Muscle of leg (tissue), 11 donors: ENCODE data around the gene S100A3. TPM values are rescaled to one million over a fixed set of nuclear protein-coding genes. Genes with fewer than 3 reads are reported as not detected.

Experiments
- DNase-seq: peaks from one replicate; pipeline ENCODE4 v3.0.0; 2013
- H3K27ac ChIP-seq: one replicate; pipeline ENCODE4 v1.5.1; 2013; ENCODE audit warnings: mild to moderate bottlenecking, low read length, control low read depth
- H3K27me3 ChIP-seq: one replicate; pipeline ENCODE4 v1.6.1; 2013; ENCODE audit warnings: low read length; ENCODE audit not compliant: control insufficient read depth, insufficient read depth
- H3K36me3 ChIP-seq: one replicate; pipeline ENCODE4 v1.6.1; 2013; ENCODE audit warnings: low read length; ENCODE audit not compliant: control insufficient read depth, insufficient read depth
- H3K4me1 ChIP-seq: one replicate; pipeline ENCODE4 v1.6.1; 2013; ENCODE audit warnings: low read length; ENCODE audit not compliant: control insufficient read depth, insufficient read depth
- H3K4me3 ChIP-seq: one replicate; pipeline ENCODE4 v1.5.1; 2013; ENCODE audit warnings: low read length, control low read depth
- H3K9me3 ChIP-seq: replicated peaks from 2 replicates; pipeline ENCODE4 v1.6.1; 2013; ENCODE audit warnings: low read depth, low read length; ENCODE audit not compliant: control insufficient read depth
- WGBS: methylation state at CpG from one replicate; pipeline ENCODE4 v1.1.5; 2013; ENCODE audit warnings: missing lambda C conversion rate; ENCODE audit not compliant: insufficient coverage; 5-methylcytosine and 5-hydroxymethylcytosine counted together
- polyA plus RNA-seq, 8 donors: library from polyadenylated mRNA; unstranded; fragments of 120-200 nt; gene quantifications; one replicate each; pipeline versions ENCODE4 v1.2.1 to v1.2.3, GENCODE V29; 2013; ENCODE audit warnings: inconsistent platforms in 1 of 8, low replicate concordance in 1 of 8; ENCODE audit not compliant: insufficient read length in 8 of 8, insufficient read depth in 1 of 8
- total RNA-seq: library from RNA; stranded (reverse); fragments of 120-200 nt; gene quantifications from one replicate; pipeline ENCODE4 v1.2.4, GENCODE V29; 2013

The S100A3 gene
- total and polyA plus RNA-seq, 9 donors: 0.30 to 1.4 (median 0.66) TPM

GRCh38 chr1:153550398-153550758, 1.3 kb upstream of the S100A3 start:
- Histone ChIP-seq H3K27ac (no peak overlapping the region), H3K4me3 (no peak overlapping the region), H3K27me3 (no peaks in the 10 kb centered on the region), H3K9me3 (no peaks in the 10 kb centered on the region), H3K36me3 (no peaks in the 10 kb centered on the region), H3K4me1 (peaks cover 71% of the 10 kb centered on the region)
- 29% methylated on average over 1 of the region's 4 CpGs for WGBS
- no peak for DNase-seq

- DNase-seq: no peak
- WGBS: 44% methylated on average over 4 of the region's 6 CpGs
- Histone ChIP-seq H3K27me3 (no peaks in the 10 kb centered on the region), H3K9me3 (no peaks in the 10 kb centered on the region), H3K4me1 (peaks cover 75% of the 10 kb centered on the region), H3K4me3 (no peak overlapping the region), H3K27ac (peak overlapping the region; percentile 2), H3K36me3 (no peaks in the 10 kb centered on the region)
These were observed 811 bp upstream of the S100A3 start for GRCh38 chr1:153549741-153550397.

DNA sequence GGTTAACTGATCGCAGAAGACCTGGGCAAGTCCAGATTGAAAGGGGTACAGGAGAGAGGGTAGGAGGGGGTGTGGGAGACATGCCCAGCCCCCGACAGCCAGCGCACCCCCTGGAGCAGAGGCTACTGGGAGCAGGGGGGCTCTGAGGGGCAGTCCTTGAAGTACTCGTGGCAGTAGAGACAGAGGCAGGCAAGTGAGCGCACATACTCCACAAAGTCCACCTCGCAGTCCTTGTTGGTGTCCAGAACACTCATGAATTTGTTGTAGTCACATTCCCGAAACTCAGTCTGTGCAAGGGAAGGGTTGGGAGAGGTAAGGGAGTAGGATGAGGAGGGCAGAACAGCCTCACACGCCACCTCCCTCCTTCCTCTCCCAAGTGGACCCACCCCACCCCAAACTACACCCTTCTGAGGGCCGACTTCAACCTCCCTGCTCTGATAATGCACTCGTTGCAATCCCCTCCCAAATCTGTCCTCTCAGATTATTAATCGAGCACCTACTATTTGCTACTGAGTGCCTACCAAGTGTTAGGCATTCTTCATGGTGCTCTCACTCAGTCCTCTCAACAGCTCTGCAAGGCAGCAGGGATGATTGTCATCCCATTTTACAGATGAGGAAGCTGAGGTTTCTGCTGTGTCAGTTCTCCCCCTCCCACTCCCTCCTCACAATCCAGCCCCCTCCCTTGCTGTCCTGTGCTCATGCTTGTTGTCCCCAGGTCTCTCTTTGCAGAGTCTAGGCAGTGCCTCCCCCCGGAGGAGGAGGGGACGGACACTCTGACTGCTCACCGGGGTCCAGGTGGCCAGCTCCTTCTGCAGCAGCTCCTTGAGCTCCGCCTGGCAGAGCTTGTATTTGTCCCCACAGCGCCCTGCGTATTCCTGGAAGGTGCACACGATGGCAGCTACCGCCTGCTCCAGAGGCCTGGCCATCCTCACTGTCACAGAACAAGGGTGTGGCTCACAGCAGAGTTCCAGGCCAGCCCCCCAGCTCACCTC, 1.2 kb downstream of the S100A3 start:
- Histone ChIP-seq H3K27me3 (no peaks in the 10 kb centered on the region), H3K27ac (no peak overlapping the region), H3K4me1 (peaks cover 78% of the 10 kb centered on the region), H3K4me3 (no peak overlapping the region), H3K36me3 (peaks cover 11% of the 10 kb centered on the region), H3K9me3 (no peaks in the 10 kb centered on the region)
- no peak for DNase-seq
- 73% methylated on average over 14 of the region's 19 CpGs for WGBS

GRCh38 chr1:153546796-153547559, 2.1 kb downstream of the S100A3 start:
- H3K27me3 ChIP-seq: no peaks in the 10 kb centered on the region
- peak overlapping the region; percentile 50 for H3K4me3 ChIP-seq
- no peak overlapping the region for H3K27ac ChIP-seq
- WGBS: 52% methylated on average over 4 of the region's 14 CpGs
- H3K4me1 ChIP-seq: peaks cover 86% of the 10 kb centered on the region
- H3K36me3 ChIP-seq: peaks cover 11% of the 10 kb centered on the region
- H3K9me3 ChIP-seq: no peaks in the 10 kb centered on the region
- DNase-seq: no peak

DNA sequence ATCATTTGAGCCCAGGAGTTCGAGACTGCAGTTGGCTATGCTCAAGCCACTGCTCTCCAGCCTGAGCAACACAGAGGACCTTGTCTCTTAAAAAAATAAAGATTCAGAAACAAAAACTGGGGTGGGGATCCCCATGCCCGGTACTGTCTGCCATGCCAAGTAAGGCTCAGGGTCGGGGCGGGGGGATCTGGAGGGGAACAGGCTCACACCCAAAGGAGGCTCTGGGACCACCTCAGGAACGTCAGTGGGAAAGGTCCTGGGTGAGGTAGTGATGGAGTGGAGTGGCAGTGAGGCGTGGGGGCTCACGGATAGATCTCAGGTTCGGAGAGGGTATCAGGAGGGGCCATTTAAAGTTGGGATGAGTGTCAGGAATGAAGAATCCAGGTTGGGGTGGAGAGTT, 2.7 kb downstream of the S100A3 start:
- WGBS: 63% methylated on average over 8 of the region's 8 CpGs
- Histone ChIP-seq H3K4me1 (peaks cover 91% of the 10 kb centered on the region), H3K27ac (peak overlapping the region; percentile 96), H3K4me3 (peak overlapping the region; percentile 50), H3K36me3 (peaks cover 11% of the 10 kb centered on the region), H3K9me3 (no peaks in the 10 kb centered on the region), H3K27me3 (no peaks in the 10 kb centered on the region)
- no peak for DNase-seq

GRCh38 chr1:153545067-153546055, 3.7 kb downstream of the S100A3 start, which contains the start of gene S100A4:
TSS of gene S100A4 (minus strand) at chr1:153545806. CDS start at chr1:153544794, 1,012 bp downstream.
- WGBS: 13% methylated on average over 14 of the region's 19 CpGs

DNA sequence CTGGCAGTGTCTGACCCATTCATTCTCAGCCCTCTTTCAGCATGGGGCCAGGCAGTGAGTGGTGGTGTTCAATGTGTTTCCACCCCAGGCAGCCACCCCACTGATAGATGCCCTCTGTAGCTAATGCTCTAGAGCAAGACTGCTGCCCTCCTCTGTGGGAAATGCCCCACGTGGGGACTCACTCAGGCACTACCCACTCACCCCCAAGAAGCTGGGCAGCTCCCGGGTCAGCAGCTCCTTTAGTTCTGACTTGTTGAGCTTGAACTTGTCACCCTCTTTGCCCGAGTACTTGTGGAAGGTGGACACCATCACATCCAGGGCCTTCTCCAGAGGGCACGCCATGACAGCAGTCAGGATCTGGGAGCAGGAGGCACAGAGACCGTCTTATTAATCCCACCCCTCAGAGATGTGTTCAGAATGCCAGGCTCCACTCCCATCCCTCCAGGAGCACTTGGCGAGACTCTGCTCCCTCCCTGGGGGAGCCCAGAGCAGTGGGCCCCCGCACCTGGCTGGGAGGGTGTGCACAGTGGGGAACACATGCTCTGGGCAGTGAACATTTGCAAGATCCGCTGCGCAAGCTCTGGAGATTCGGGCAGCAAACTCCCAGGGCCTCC, 4.5 kb downstream of the S100A3 start:
- peaks cover 11% of the 10 kb centered on the region for H3K36me3 ChIP-seq
- no peak for DNase-seq
- WGBS: 29% methylated on average over 5 of the region's 10 CpGs
- peak overlapping the region; percentile 96 for H3K27ac ChIP-seq
- peak overlapping the region; percentile 50 for H3K4me3 ChIP-seq
- H3K27me3 ChIP-seq: no peaks in the 10 kb centered on the region
- H3K9me3 ChIP-seq: no peaks in the 10 kb centered on the region
- H3K4me1 ChIP-seq: peaks cover 80% of the 10 kb centered on the region

More at GRCh38 chr1:153545067-153546055, 3.7 kb downstream of the S100A3 start, which contains the start of gene S100A4:
- peaks cover 88% of the 10 kb centered on the region for H3K4me1 ChIP-seq
- H3K36me3 ChIP-seq: peaks cover 11% of the 10 kb centered on the region
- H3K27me3 ChIP-seq: no peaks in the 10 kb centered on the region
- H3K9me3 ChIP-seq: no peaks in the 10 kb centered on the region
- DNase-seq: peak; percentile 97
- H3K4me3 ChIP-seq: peak within 1 kb of the TSS; percentile 50
- peak within 1 kb of the TSS; percentile 96 for H3K27ac ChIP-seq

- H3K27me3 ChIP-seq: no peaks in the 10 kb centered on the region
- H3K4me1 ChIP-seq: peaks cover 72% of the 10 kb centered on the region
- no peaks in the 10 kb centered on the region for H3K9me3 ChIP-seq
- no peak overlapping the region for H3K4me3 ChIP-seq
- peaks cover 11% of the 10 kb centered on the region for H3K36me3 ChIP-seq
- no peak for DNase-seq
- no peak overlapping the region for H3K27ac ChIP-seq
- 82% methylated on average over 2 of the region's 4 CpGs for WGBS
These were observed 5.3 kb downstream of the S100A3 start for GRCh38 chr1:153543736-153544135.
